ENCODE data around the gene ZNF358.

ZNF358 gene

DNA sequence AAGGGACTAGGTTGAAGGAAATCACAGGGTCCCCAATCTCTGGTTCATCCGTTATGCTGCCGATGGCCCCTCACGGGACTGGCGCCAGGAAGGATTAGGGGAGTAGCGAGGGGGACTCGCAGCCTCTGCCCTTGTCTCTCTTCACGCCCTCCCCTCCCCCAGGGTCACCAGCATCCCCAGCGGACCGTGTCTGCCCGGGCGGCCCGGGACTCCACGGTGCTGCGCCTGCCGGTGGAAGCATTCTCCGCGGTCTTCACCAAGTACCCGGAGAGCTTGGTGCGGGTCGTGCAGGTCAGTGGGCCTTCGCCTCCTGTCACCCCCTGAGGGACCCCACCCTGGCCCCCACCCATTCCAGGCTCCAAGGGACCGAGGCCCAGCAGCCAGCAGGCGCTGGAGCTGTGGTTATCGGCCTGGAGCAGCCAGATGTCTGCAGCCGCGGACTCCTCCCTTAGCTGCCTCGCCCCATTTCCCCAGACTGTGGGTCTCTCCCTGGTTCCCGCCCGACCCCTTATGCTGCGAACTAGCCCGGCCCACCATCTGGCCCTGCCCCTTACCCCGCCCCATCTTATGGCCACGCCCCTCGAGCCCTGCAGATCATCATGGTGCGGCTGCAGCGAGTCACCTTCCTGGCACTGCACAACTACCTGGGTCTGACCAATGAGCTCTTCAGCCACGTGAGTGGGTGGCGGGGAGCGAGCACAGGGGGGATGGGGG lies 25.0 kb downstream of the ZNF358 start:
- peak; percentile 10 for DNase-seq

DNA sequence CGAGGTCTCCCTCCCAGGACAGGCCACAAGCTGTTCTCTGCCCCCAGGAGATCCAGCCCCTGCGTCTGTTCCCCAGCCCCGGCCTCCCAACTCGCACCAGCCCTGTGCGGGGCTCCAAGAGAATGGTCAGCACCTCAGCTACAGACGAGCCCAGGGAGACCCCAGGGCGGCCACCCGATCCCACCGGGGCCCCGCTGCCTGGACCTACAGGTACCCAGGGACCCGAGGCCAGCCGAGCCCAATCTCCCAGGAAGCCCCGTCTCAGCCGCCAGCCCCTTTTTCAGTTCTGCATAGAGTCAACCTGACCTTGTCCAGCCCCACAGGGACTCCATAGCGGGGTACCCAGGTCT lies 25.5 kb downstream of the ZNF358 start:
- DNase-seq, result no peak

DNA sequence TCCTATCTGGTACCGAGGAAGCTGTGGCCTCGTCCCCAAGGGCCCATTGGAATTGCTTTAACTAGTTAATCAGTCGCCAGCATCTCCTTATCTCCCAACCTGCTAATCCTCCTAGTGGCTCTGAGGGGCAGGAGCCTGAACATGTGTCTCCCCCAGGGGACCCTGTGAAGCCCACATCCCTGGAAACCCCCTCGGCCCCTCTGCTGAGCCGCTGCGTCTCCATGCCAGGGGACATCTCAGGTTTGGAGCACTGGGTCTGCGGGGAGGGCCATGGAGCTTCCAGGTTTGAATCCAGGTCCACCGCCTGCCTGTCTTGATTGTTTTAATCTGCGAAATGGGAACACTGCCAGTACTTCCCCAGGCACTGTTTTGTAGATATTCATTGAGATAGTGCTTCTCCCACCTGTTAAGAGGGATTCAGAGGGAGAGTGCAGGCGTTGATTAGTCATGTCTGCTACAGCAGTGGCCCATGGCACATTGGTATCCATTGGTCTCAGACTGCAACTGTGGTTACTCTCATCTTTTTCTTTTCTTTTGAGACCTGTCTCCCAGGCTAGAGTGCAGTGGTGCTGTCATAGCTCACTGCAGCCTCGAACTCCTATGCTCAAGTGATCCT lies 26.0 kb downstream of the ZNF358 start:
- DNase-seq, result no peak

DNA sequence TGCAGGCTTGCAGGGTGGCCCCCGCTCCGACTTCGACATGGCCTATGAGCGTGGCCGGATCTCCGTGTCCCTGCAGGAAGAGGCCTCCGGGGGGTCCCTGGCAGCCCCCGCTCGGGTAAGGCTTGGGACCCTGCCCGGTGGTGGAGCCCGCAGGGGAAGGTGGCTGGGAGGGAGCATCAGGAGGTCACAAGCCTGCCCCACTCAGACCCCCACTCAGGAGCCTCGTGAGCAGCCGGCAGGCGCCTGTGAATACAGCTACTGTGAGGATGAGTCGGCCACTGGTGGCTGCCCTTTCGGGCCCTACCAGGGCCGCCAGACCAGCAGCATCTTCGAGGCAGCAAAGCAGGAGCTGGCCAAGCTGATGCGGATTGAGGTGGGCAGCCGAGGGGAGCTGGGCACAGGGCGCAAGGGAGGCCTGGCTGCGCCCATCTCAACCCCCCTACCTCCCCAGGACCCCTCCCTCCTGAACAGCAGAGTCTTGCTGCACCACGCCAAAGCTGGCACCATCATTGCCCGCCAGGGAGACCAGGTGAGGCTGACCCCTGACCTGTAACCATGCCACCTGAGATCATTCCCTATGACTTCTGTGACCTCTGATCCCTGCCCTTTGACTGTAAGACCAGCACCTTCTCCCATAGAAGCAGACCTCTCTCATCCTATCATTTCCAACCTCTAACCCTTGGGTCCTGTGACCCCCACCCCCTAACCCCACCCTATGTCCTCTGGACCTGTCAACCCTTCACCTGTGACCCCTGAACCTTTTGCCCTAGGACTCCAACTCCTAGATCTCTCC lies 26.8 kb downstream of the ZNF358 start:
- no peak for DNase-seq

DNA sequence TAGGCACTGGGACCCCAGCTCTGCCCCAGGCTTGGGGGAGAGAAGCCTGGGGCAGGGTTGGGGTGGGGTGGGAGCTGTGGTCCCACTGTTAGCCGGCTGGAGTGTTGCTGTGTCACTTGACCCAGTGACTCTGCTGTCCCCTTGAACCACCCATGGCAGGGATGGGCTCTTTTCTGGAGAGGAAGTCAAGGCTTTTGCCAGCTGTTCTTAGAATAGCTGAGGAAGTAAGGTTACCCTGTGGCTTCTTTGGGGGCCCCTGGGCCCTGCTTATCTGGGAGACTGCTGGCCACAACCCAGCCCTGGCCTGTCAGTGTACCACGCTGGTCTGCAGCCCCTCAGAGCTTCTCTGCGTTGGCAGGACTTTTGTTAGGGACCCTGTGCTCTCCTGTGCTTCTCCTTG lies 28.7 kb downstream of the ZNF358 start:
- DNase-seq, result no peak

DNA sequence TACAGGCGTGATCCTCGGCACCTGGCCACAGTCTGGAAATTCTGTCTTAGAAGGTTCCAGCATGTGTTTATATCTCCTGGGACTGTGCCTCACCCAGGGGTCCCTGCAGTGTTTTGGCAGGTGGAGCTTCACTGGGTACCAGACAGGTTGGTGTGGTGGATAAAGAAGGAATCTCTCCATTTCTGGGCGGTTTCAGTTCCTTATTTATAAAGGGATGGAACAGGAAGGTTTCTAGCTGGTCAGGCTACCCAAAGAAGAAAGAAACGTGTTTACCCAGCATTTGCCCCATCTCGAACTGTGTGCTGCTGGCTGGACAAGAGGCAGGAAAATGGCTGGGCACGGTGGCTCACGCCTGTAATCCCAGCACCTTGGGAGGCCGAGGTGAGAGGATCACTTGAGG lies 29.4 kb downstream of the ZNF358 start:
- no peak for DNase-seq

DNA sequence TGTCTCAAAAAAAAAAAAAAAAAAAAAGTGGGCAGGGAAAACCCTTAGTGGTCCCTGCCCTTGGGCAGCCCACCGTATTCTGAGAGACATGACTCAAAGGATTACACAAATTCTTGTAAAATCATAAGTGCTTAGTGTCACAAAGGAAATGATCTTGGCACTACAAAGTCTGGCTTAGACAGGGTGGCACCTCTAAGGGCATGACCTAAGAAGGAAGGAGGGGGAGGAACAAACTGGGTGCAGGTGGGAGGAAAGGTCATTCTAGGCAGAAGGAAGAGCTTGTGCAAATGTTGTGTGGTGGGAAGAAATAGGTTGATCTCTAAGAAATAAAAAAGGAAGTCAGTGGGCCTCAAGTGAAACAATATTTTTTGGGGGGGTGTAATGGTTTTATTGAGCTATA lies 30.0 kb downstream of the ZNF358 start:
- DNase-seq, result no peak

DNA sequence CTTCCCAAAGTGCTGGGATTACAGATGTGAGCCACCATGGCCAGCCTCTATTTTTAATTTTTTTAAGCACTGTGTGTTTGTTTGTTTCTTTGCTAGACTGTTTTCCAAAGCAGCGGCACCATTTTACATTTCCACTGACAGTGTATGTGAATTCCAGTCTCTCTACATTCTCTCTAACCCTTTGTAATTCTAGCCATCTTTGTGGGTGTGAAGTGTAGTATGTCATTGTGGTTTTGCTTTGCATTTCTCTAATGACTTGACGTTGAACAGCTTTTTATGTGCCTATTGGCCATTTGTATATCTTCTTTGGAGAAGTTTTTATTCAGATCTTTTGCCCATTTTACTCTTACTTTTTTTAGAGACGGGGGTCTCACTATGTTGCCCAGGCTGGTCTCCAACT lies 31.3 kb downstream of the ZNF358 start:
- no peak for DNase-seq

DNA sequence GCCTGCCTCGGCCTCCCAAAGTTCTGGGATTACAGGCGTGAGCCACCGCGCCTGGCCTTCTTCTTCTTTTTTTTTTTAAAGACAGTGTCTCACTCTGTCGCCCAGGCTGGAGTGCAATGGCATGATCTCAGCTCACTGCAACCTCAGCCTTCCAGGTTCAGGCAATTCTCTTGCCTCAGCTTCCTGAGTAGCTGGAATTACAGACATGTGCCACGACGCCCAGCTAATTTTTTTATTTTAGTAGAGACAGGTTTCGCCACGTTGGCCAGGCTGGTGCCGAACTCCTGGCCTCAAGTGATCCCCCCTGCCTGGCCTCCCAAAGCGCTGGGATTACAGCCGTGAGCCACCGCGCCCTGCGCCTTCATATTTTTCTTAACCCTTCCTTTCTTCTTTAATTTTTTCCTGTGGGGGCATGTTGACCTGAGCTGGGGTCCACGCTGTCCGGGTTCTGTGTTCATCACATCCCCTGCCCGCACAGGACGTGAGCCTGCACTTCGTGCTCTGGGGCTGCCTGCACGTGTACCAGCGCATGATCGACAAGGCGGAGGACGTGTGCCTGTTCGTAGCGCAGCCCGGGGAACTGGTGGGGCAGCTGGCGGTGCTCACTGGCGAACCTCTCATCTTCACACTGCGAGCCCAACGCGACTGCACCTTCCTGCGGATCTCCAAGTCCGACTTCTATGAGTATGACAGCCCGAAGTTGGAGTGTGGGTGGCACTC lies 33.7 kb downstream of the ZNF358 start:
- no peak for DNase-seq

DNA sequence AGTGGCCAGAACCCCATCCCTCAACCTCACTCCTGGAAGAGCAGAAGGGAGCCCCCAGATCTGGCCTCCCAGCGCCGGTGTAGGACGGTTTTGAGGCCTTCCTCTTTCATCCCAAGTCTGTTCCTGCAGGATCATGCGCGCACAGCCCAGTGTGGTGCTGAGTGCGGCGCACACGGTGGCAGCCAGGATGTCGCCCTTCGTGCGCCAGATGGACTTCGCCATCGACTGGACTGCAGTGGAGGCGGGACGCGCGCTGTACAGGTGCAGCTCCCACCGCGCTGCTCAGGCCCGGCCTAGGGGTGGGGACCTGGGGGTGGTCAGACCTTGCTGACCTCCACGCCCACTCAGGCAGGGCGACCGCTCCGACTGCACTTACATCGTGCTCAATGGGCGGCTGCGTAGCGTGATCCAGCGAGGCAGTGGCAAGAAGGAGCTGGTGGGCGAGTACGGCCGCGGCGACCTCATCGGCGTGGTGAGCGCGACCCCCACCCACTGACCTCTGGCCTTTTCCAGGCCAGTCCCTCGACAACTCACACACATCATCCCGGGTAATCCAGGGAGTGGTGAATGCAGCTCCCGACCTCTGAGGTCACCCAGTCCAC lies 34.4 kb downstream of the ZNF358 start:
- DNase-seq, result no peak

DNA sequence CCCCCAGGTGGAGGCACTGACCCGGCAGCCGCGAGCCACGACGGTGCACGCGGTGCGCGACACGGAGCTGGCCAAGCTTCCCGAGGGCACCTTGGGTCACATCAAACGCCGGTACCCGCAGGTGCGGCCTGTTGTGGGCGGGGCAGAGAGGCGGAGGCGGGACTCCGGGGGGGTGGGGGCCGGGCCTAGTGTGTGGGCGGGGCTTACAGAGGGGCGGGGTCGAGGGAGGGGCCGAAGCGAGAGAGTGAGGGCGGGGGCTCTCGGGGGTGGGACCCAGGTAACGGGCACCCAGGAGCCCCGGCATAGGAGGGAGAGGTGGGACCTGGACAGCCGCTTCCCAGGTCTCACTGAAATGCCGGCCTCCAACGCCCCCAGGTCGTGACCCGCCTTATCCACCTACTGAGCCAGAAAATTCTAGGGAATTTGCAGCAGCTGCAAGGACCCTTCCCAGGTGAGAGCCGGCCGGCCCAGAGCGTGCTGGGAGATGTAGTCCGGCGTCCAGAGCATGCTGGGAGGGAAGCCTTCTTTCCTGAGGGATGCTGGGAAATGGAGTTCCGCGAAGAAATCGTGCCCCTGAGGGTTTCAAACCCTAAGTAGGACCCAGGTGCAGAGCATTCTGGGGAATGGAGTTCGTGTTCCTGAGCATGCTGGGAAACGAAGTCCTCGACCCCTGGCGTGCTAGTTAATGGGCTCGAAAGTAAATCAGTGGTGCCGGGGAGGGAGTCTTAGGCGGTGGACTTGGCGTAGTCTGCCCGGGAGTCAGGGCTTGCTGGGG lies 35.3 kb downstream of the ZNF358 start:
- DNase-seq, result peak; percentile 64

DNA sequence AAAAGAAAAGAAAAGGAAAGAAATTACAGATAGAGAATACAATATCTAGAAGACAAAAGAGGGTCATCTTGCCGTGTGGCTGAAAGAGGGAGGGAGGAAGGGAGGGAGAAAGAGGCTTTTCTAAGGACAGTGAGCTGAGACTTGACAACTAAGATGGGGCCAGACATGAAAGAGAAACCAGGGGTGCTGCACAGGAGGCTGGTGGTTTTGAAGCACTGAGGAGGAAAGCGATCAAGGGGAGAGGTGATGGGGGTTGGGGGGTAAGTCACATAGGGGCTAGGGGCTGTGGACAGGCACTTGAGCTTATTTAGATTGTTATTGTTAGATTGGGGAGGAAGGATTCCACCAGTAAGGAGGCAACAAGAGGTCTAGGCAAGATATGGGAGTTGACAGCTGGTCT lies 36.9 kb downstream of the ZNF358 start:
- DNase-seq, result no peak

DNA sequence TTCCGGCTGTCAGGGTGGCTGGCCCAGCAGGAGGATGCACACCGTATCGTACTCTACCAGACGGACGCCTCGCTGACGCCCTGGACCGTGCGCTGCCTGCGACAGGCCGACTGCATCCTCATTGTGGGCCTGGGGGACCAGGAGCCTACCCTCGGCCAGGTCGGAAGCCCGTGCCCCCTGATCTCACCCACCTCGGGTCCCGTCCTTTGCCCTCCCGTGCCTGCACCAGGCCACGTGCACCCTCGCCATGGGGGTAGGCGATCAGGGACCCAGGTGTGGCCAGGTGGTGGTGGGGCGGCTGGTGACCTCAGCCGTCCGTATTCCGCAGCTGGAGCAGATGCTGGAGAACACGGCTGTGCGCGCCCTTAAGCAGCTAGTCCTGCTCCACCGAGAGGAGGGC lies 38.7 kb downstream of the ZNF358 start:
- DNase-seq, result no peak

DNA sequence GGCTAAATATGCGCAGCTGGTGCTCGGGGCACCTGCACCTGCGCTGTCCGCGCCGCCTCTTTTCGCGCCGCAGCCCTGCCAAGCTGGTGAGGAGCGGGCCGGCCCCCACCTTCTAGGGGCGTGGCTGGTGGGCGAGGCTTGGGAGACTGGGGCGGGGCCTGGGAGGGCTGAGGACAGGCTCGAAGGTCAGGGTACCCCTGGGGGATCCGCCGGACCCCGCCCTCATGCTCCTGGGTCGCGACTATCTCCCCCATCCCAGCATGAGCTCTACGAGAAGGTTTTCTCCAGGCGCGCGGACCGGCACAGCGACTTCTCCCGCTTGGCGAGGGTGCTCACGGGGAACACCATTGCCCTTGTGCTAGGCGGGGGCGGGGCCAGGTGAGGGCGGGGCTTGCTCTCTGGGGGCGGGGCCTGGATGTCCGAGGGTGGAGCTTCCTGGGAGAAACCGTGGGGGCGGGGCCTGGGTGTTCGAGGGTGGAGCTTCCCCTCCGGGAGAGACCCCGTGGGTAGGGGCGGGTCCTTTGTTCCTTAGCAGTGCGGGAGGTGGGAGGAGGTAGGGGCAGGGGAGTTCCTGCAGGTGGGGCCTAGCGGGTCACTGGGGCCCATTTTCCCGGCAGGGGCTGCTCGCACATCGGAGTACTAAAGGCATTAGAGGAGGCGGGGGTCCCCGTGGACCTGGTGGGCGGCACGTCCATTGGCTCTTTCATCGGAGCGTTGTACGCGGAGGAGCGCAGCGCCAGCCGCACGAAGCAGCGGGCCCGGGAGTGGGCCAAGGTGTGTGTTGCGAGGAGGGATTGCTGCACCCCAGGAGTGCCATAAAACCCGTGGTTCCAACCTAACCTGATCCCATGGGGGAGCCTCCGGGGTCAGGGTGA lies 39.3 kb downstream of the ZNF358 start:
- DNase-seq, result no peak

DNA sequence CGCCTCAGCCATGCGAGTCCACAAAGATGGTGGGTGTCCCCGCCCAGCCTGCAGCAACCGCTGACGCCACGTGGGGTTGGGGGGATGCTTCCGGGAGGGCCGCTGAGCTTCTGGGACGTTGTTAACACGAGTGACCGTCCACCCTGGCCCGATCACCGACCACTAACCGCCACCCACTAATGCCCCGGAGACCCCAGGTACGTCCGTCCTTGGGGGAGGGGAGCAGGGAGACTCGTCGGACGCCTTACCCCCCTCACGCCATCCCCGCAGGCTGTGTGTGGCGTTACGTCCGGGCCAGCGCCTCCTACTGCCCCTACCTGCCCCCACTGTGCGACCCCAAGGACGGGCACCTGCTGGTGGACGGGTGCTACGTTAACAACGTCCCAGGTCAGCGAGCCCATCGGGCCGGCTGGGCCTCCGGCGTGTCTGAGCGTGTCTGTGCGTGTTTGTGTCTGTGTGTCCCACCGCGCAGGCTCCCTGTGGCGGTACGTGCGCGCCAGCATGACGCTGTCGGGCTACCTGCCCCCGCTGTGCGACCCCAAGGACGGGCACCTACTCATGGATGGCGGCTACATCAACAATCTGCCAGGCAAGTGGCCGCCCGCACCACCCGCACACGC lies 40.9 kb downstream of the ZNF358 start:
- DNase-seq, result no peak

DNA sequence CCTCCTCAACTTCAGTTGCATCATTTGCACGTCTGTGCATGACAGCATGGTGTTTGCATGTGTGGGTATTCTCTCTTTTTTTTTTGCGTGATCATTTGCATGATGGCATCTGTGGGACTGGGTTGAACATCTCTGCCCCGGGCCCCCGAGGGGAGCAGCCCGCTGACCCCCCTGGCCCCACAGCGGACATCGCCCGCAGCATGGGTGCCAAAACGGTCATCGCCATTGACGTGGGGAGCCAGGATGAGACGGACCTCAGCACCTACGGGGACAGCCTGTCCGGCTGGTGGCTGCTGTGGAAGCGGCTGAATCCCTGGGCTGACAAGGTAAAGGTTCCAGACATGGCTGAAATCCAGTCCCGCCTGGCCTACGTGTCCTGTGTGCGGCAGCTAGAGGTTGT lies 42.8 kb downstream of the ZNF358 start:
- no peak for DNase-seq

DNA sequence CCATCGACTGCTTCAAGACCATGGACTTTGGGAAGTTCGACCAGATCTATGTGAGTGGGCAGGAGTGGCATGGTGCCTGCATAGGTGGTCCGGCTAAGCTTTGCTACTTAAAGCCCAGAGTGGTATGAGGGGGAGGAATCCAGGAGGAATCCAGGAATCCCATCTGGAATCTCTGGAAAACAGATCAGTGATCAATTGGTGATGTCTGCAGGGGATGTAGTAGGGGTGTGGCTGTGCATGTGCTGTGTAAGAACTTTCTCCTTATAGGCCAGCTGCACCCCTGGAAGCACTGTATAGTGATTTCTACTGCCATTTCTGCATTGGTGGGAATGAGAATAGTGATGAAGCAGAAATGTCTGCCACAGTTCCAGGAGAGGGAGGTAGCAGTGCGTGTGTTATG lies 43.2 kb downstream of the ZNF358 start:
- DNase-seq, result no peak

DNA sequence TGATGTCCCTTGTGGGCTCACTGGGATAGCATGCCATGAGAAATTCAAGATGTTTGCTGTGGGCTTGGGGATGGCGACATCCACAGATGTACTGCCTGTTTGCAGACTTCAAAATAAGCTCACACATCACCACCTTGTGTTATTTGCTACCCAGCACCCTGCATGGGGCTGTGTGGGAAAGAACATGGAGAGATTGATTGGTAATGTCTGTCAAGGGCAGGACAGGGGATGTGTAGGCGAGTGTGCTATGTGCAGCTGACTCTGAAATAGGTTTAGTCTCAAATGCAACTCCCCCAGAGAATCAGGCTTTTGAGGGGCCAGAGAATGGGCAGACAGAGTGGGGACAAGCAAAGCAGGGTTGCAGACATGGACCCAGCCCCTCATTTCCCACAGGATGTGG lies 44.4 kb downstream of the ZNF358 start:
- no peak for DNase-seq

DNA sequence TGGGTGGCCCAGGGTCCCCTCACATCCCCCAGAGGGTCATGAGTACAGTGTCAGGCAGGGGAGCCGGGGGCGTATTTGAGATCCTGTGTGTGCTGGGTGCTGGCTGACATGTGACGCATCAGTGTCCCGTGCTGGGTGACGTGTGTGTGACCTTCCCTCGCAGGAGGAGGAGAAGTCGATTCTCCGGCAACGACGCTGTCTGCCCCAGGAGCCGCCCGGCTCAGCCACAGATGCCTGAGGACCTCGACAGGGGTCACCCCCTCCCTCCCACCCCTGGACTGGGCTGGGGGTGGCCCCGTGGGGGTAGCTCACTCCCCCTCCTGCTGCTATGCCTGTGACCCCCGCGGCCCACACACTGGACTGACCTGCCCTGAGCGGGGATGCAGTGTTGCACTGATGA lies 45.4 kb downstream of the ZNF358 start:
- DNase-seq, result no peak

DNA sequence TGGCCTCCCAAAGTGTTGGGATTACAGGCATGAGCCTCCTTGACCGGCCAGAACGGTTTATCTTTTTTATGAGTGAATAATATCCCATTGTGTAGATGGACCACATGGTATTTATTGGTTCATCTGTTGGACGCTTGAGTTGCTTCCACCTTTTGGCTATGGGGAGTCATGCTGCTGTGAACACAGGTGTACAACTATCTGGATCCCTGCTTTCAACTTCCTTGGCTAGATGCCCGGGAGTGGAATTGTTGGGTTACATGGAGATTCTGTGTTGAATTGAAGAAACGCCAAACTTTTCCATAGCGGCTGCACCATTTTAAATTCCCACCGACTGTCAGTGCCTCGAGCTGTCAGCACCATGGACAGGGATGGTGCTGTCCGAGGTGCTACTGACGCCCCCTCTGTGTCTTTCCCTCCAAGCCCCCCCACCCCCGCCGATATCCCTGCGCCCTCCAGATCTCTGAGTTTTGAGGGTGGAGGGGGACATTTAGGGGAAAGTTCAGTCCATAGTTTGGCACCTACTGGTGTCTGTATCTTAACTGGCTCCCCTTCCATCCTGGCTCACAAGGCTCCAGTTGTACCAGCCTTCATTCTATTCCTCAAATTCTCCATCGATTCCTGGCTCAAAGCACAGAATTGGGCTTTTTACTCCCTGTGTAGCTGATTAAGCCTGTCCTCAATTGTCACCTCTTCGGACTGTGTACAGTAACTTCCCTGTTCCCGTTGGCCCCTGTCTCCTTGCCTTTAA lies 46.9 kb downstream of the ZNF358 start:
- DNase-seq, result no peak
